Mesodermal cell (in vitro differentiated cells): ENCODE results near the gene SEMA4C.

ENCODE experiments used
- H3K27ac ChIP-seq: 2 replicates; pipeline ENCODE4 v1.7.0; 2013; ENCODE audit warnings: mild to moderate bottlenecking, low read depth, low read length, moderate library complexity; ENCODE audit not compliant: severe bottlenecking
- H3K36me3 ChIP-seq: 2 replicates; pipeline ENCODE4 v1.7.1; 2013; ENCODE audit warnings: mild to moderate bottlenecking, low read length, moderate library complexity; ENCODE audit not compliant: control insufficient read depth, insufficient read depth
- H3K4me1 ChIP-seq: one replicate; pipeline ENCODE4 v1.7.1; 2013; ENCODE audit warnings: mild to moderate bottlenecking, low read length; ENCODE audit not compliant: insufficient read depth, control insufficient read depth, poor library complexity, severe bottlenecking
- H3K4me3 ChIP-seq: 2 replicates; pipeline ENCODE4 v1.7.0; 2013; ENCODE audit warnings: low read length, control low read depth, mild to moderate bottlenecking; ENCODE audit not compliant: insufficient read depth, poor library complexity, severe bottlenecking; ENCODE audit errors: extremely low read depth
- H3K9me3 ChIP-seq: 2 replicates; pipeline ENCODE4 v1.7.1; 2013; ENCODE audit warnings: mild to moderate bottlenecking, low read length, moderate library complexity; ENCODE audit not compliant: control insufficient read depth
- WGBS, 2 experiments: methylation state at CpG; one replicate each; pipeline ENCODE4 v1.1.5; 2013; ENCODE audit warnings: missing lambda C conversion rate in 2 of 2; ENCODE audit not compliant: insufficient coverage in 2 of 2; 5-methylcytosine and 5-hydroxymethylcytosine counted together

SEMA4C gene

DNA sequence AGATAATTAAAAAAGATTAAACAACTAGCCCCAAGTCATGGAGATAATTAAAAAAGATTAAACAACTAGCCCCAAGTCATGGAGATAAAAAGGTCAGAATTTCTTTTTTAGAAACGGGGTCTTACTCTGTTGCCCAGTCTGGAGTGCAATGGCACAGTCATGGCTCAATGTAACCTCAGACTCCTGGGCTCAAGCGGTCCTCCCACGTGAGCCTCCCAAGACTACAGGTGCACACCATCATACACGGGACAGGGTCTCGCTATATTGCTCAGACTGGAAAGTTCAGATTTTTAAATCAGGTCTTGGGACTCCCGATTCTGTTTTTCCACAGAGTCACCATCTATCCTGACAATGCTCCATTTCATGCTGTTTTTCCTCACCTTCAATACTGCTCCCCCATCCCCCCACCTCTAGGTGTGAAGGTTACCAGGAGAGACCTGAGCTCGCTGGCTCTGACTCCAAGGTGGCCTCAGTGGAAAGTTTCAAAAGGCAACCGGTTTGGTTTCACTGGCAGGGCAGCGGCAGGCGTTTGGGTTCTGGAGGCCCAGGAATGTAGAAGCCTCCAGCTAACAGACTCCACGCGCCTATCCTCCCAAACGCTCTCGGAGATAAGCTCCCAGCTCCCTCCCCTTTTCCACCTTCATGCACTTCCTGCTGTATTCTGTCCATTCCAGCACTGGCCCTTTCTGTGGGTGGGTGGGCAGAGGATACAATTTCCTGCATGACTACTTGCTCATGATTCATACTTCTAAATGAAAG, 2.9 kb upstream of the SEMA4C start:
- Histone ChIP-seq H3K9me3 (no peaks in the 10 kb centered on the region), H3K27ac (peak overlapping the region; percentile 67), H3K4me1 (peaks cover 51% of the 10 kb centered on the region), H3K36me3 (peaks cover under 1% of the 10 kb centered on the region), H3K4me3 (peak overlapping the region; percentile 2)
- 68 to 83% methylated on average over 8 to 10 of the region's 14 CpGs for WGBS, 2 experiments

- no peaks in the 10 kb centered on the region for H3K9me3 ChIP-seq
- H3K4me3 ChIP-seq, result peak overlapping the region; percentile 90
- H3K27ac ChIP-seq, result no peak overlapping the region
- 46 to 62% methylated on average over 6 to 8 of the region's 13 CpGs for WGBS, 2 experiments
- H3K36me3 ChIP-seq, result peaks cover 21% of the 10 kb centered on the region
- peaks cover 48% of the 10 kb centered on the region for H3K4me1 ChIP-seq
Measured at GRCh38 chr2:96870626-96871255, 861 bp upstream of the SEMA4C start.

GRCh38 chr2:96869281-96869821, 529 bp downstream of the SEMA4C start:
- WGBS, 2 experiments, result 0 to 1% methylated on average over 37 to 60 of the region's 64 CpGs

GRCh38 chr2:96868555-96869280, 1.2 kb downstream of the SEMA4C start:
- WGBS, 2 experiments, result 0 to 1% methylated on average over 17 to 49 of the region's 76 CpGs
- Histone ChIP-seq H3K36me3 (peaks cover 41% of the 10 kb centered on the region), H3K4me3 (peak overlapping the region; percentile 90), H3K9me3 (no peaks in the 10 kb centered on the region), H3K27ac (peak overlapping the region; percentile 95), H3K4me1 (peaks cover 27% of the 10 kb centered on the region)

More at GRCh38 chr2:96869281-96869821, 529 bp downstream of the SEMA4C start:
- Histone ChIP-seq H3K9me3 (no peaks in the 10 kb centered on the region), H3K4me3 (peak overlapping the region; percentile 90), H3K4me1 (peaks cover 34% of the 10 kb centered on the region), H3K36me3 (peaks cover 35% of the 10 kb centered on the region), H3K27ac (peak overlapping the region; percentile 95)

DNA sequence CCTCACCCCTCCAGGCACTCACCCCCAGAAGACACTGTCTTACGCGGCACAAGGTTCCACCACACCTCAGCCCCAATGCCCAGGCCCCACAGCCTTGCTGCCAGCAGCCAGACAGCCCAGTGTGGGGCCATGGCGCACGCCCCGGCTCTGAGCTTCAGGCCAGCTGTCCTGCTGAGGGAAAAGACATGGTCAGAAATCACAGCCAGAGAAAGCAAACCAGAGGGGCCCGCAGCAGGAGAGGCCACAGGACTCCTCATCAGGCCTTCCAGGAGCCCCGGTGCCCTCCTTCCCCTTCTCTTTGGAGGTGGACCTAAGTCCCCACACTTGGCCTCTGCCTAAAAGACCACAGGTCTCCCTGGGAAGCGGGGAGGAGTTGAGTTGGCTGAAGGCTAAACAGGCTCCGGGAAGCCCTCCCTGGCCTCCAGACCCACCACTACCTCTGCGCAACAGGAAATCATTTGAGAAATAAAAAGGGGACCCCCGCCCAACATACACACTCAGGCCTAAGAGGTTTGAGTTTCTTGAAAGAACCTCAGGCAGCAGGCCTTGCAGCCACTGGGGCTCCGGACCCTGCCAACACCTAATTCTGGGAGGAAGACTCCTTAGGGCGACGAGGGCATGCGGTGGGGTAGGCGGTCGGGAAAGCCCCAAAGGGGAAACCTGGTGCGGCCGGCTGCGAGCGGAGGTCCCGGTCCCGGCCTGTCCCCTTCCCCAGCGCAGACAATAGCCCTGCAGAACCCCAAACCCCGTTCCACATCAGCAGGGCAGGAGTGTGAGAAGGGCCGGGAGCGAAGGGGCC, 1.9 kb downstream of the SEMA4C start:
- WGBS, 2 experiments, result 14 to 33% methylated on average over 11 to 16 of the region's 27 CpGs
- peak overlapping the region; percentile 90 for H3K4me3 ChIP-seq
- peak overlapping the region; percentile 95 for H3K27ac ChIP-seq
- no peaks in the 10 kb centered on the region for H3K9me3 ChIP-seq
- peaks cover 49% of the 10 kb centered on the region for H3K36me3 ChIP-seq
- H3K4me1 ChIP-seq, result peaks cover 22% of the 10 kb centered on the region

DNA sequence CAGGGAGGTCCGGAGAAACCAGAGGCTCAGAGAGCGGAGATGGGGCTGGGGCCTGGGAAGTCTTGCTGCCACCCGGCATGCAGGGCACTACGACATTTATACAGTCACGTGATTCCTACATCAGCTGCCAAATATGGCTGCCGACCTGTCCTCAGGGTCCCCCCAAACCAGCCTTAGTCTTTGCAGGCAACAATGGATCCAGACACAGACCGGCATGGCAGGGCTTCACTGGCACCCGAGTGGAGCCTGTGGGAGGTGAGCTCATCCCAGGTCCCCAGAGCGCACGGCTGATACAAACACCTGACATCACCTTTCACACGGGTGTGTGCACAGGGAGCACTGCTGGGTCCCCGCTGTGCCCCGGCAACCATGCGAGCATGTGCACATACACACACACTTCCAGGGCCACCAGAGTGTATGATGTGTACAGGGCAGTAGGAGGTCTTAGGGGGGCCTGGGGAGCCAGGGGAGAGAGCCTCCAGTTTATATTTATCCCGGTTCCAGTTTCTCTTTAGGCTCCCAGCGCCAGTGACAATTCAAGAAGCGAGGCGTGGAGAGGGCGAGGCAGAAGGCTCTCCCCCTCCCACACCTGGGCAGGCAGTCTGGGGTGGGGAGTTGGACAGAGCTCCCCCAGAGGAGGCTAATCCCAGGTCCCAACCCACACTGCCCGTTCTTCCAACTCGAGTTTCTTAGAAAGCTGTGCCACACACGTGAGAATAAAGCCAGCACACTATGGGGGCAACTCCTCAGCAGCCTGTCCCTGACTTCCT, 2.7 kb downstream of the SEMA4C start:
- peak overlapping the region; percentile 90 for H3K4me3 ChIP-seq
- no peak overlapping the region for H3K27ac ChIP-seq
- 84 to 100% methylated on average over 8 to 14 of the region's 22 CpGs for WGBS, 2 experiments
- peaks cover 56% of the 10 kb centered on the region for H3K36me3 ChIP-seq
- H3K4me1 ChIP-seq, result peaks cover 14% of the 10 kb centered on the region
- no peaks in the 10 kb centered on the region for H3K9me3 ChIP-seq

DNA sequence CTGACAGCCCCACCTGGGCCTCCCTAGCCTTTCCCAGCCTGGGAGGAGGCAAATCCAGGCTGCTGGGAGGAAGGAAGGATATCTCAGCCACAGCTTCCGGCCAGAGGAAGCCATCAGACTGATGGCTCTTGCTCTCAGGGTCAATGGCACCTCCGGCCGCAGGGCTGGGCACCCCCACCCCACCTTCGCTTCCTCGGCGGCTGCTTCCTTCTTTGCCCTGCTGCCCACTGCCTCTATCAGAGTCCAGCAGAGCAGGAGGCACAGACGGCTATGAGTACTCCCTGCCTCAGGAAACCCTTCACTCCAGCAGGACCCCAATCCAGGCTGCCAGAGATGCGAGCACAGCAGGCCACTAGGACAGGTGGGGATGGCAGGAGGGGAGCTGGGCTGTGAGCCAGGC, 3.3 kb downstream of the SEMA4C start:
- Histone ChIP-seq H3K27ac (no peak overlapping the region), H3K36me3 (peaks cover 62% of the 10 kb centered on the region), H3K9me3 (no peaks in the 10 kb centered on the region), H3K4me1 (peaks cover 14% of the 10 kb centered on the region), H3K4me3 (peak overlapping the region; percentile 90)
- WGBS, 2 experiments, result 93 to 98% methylated on average over 7 of the region's 8 CpGs

GRCh38 chr2:96866149-96866548, 3.7 kb downstream of the SEMA4C start:
- peaks cover 14% of the 10 kb centered on the region for H3K4me1 ChIP-seq
- peaks cover 67% of the 10 kb centered on the region for H3K36me3 ChIP-seq
- 93 to 99% methylated on average over 11 to 13 of the region's 14 CpGs for WGBS, 2 experiments
- no peak overlapping the region for H3K4me3 ChIP-seq
- no peaks in the 10 kb centered on the region for H3K9me3 ChIP-seq
- H3K27ac ChIP-seq, result no peak overlapping the region

GRCh38 chr2:96865654-96866053, 4.2 kb downstream of the SEMA4C start:
- Histone ChIP-seq H3K36me3 (peaks cover 72% of the 10 kb centered on the region), H3K9me3 (no peaks in the 10 kb centered on the region), H3K4me3 (no peak overlapping the region), H3K4me1 (peaks cover 16% of the 10 kb centered on the region), H3K27ac (no peak overlapping the region)
- WGBS, 2 experiments, result 97 to 100% methylated on average over 12 to 15 of the region's 16 CpGs
